Measurements from ENCODE around the gene C1orf226.
"Not testable (repeated sequence)": the region's sequence is repeated elsewhere in the genome, so short reads cannot be mapped to it uniquely, and the experiment has no call there.

The C1orf226 gene

GRCh38 chr1:162430583-162430982, 49.1 kb downstream of the C1orf226 start:
- no peaks in the 10 kb centered on the region for H3K9me3 ChIP-seq (ENCODE audit: insufficient read depth, low read length)
- no peak overlapping the region for H3K4me3 ChIP-seq (ENCODE audit: insufficient read depth, low read length, poor library complexity, severe bottlenecking)
- no peaks in the 10 kb centered on the region for H3K27me3 ChIP-seq (ENCODE audit: low read length)
- TF ChIP-seq EZH2phosphoT487 (conservative IDR thresholded peaks at IDR 0.05; ENCODE audit: low read length) (no peak), CTCF (IDR thresholded peaks at IDR 0.05; ENCODE audit: insufficient read depth, low read length, poor library complexity, severe bottlenecking) (no peak)
- H3F3A ChIP-seq (ENCODE audit: insufficient read depth) = no peaks in the 10 kb centered on the region
- H3K36me3 ChIP-seq (ENCODE audit: low read length) = no peaks in the 10 kb centered on the region
- no peak overlapping the region for H2AFZ ChIP-seq (ENCODE audit: low read depth, low read length, severe bottlenecking)
- no peaks in the 10 kb centered on the region for H4K20me1 ChIP-seq (ENCODE audit: low read depth, low read length)
- H3K9me2 ChIP-seq (replicated peaks; ENCODE audit: insufficient read depth, low read length) = no peaks in the 10 kb centered on the region
- no peak overlapping the region for H3K9ac ChIP-seq (ENCODE audit: low read length)
- no peaks in the 10 kb centered on the region for H3K79me2 ChIP-seq (ENCODE audit: insufficient read depth, low read length)
- no peak overlapping the region for H3K27ac ChIP-seq (ENCODE audit: low read depth, low read length)
- no peak overlapping the region for H3K4me2 ChIP-seq (ENCODE audit: low read depth, low read length, poor library complexity, severe bottlenecking)

GRCh38 chr1:162432977-162433713, 51.6 kb downstream of the C1orf226 start:
- not testable (repeated sequence) for H2AFZ ChIP-seq (ENCODE audit: low read depth, low read length, severe bottlenecking); H3K4me3 ChIP-seq (ENCODE audit: insufficient read depth, low read length, poor library complexity, severe bottlenecking); H3K9me3 ChIP-seq (ENCODE audit: insufficient read depth, low read length); H3K36me3 ChIP-seq (ENCODE audit: low read length); H3K79me2 ChIP-seq (ENCODE audit: insufficient read depth, low read length); H3K27me3 ChIP-seq (ENCODE audit: low read length); H3K9ac ChIP-seq (ENCODE audit: low read length); H3K9me2 ChIP-seq (replicated peaks; ENCODE audit: insufficient read depth, low read length); H3K4me2 ChIP-seq (ENCODE audit: low read depth, low read length, poor library complexity, severe bottlenecking); H4K20me1 ChIP-seq (ENCODE audit: low read depth, low read length); H3F3A ChIP-seq (ENCODE audit: insufficient read depth); H3K27ac ChIP-seq (ENCODE audit: low read depth, low read length)

Data from SU-DHL-6 (cell line).